ENCODE measurements around the gene GABPB1. TPM values are rescaled to one million over a fixed set of nuclear protein-coding genes. Genes with fewer than 3 reads are reported as not detected.

Gene GABPB1
- polyA plus RNA-seq, 1 of the 3 experiments (the other 2 are of a cell fraction) = 12.8 TPM

DNA sequence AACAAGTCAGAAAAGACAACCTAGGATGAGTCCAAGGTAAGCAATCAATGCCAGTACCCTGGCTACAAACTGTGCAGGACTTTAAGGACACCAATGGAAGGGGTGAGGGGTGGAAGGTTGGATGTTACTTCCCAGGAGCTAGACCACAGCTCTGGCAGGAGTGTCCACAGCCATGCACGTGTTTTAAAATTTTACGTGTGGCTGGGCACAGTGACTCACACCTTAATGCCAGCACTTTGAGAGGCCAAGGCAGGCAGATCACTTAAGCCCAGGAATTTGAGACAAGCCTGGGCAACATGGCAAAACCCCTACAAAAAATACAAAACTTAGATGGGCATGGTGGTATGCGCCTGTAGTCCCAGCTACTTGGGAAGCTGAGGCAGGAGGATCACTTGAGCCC is 74.7 kb downstream of the GABPB1 start:
- ChIA-PET CTCF (interaction anchor here (1.0 kb wide), 1 partner anchor 36 kb away, joined by 4 read pairs; no protein-coding TSS in a partner anchor), POLR2A (no interaction called here)
- Histone ChIP-seq H3F3A (replicated peaks; ENCODE audit: insufficient read depth) (peaks cover 8% of the 10 kb centered on the region), H3K79me2 (ENCODE audit: insufficient read depth) (no peaks in the 10 kb centered on the region), H4K20me1 (ENCODE audit: insufficient read depth) (no peaks in the 10 kb centered on the region), H3K4me3 (ENCODE audit: low read depth in 2 of 2, low read length in 1 of 2) (no peak overlapping the region), H3K9me3 (no peaks in the 10 kb centered on the region), H2AFZ (ENCODE audit: low read depth) (no peak overlapping the region), H3K4me1 (ENCODE audit: control insufficient read depth in 1 of 2, insufficient read depth in 2 of 2, low read depth in 1 of 2, low read length in 1 of 2) (no peaks in the 10 kb centered on the region), H3K9ac (no peak overlapping the region), H3K27me3 (ENCODE audit: insufficient read depth) (no peaks in the 10 kb centered on the region), H3K27ac (ENCODE audit: low read depth in 2 of 2, low read length in 1 of 2) (no peak overlapping the region), H3K4me2 (no peak overlapping the region), H3K9me2 (no peaks in the 10 kb centered on the region), H3K36me3 (replicated peaks in 1 of 2; ENCODE audit: control insufficient read depth in 1 of 2, insufficient read depth in 2 of 2, low read length in 1 of 2) (peaks cover 3 to 10% of the 10 kb centered on the region in 2 experiments)
- DNase-seq = no peak
- no peak for TF ChIP-seq GABPA (IDR thresholded peaks at IDR 0.05; ENCODE audit: low read depth)
- TF ChIP-seq RAD21 (IDR thresholded peaks at IDR 0.05; ENCODE audit: low read length) = no peak
- no peak for TF ChIP-seq EZH2phosphoT487 (IDR thresholded peaks at IDR 0.05; ENCODE audit: borderline replicate concordance, low read depth)
- TF ChIP-seq YY1 (IDR thresholded peaks at IDR 0.05; ENCODE audit: low read depth) = no peak
- no peak for TF ChIP-seq IRF3 (IDR thresholded peaks at IDR 0.05; ENCODE audit: low read depth, low read length)
- TF ChIP-seq ZBTB33 (IDR thresholded peaks at IDR 0.05; ENCODE audit: borderline replicate concordance, low read depth) = no peak
- TF ChIP-seq SIN3A (IDR thresholded peaks at IDR 0.05; ENCODE audit: borderline replicate concordance, low read depth, low read length) = no peak
- no peak for TF ChIP-seq ELF1 (IDR thresholded peaks at IDR 0.05)
- TF ChIP-seq FOSL2 (IDR thresholded peaks at IDR 0.05; ENCODE audit: borderline replicate concordance, low read depth) = no peak
- TF ChIP-seq RFX5 (IDR thresholded peaks at IDR 0.05; ENCODE audit: low read length) = no peak
- TF ChIP-seq TAF1 (IDR thresholded peaks at IDR 0.05; ENCODE audit: borderline replicate concordance, low read depth, low read length) = no peak
- TF ChIP-seq CHD2 (IDR thresholded peaks at IDR 0.05; ENCODE audit: low read length, partially characterized antibody) = no peak
- TF ChIP-seq EP300 (IDR thresholded peaks at IDR 0.05; ENCODE audit: borderline replicate concordance in 1 of 2, low read depth in 1 of 2, low read length in 1 of 2) = no peak
- TF ChIP-seq FOXJ3 (CRISPR knock-in tag; IDR thresholded peaks at IDR 0.05) = no peak
- no peak for TF ChIP-seq TEAD4 (IDR thresholded peaks at IDR 0.05; ENCODE audit: borderline replicate concordance, insufficient read depth)
- no peak for TF ChIP-seq MEF2A (IDR thresholded peaks at IDR 0.05; ENCODE audit: borderline replicate concordance, low read depth)
- TF ChIP-seq, protein P1, sequence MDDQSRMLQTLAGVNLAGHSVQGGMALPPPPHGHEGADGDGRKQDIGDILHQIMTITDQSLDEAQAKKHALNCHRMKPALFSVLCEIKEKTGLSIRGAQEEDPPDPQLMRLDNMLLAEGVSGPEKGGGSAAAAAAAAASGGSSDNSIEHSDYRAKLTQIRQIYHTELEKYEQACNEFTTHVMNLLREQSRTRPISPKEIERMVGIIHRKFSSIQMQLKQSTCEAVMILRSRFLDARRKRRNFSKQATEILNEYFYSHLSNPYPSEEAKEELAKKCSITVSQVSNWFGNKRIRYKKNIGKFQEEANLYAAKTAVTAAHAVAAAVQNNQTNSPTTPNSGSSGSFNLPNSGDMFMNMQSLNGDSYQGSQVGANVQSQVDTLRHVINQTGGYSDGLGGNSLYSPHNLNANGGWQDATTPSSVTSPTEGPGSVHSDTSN (IDR thresholded peaks at IDR 0.05) = no peak
- TF ChIP-seq FOXM1 (IDR thresholded peaks at IDR 0.05; ENCODE audit: low read depth) = no peak
- 88% methylated on average over 2 of the region's 3 CpGs for WGBS (ENCODE audit: low lambda C conversion rate)
